Psoas muscle (tissue), 8 donors: Measurements from ENCODE around the gene RBM26. TPM values are rescaled to one million over a fixed set of nuclear protein-coding genes. Genes with fewer than 3 reads are reported as not detected.
A peak's percentile ranks its signal among the peaks of the same experiment; 100 is the strongest.

Source experiments
- ATAC-seq, 4 donors: fragments of 200-7000 bp; cut with Tn5 transposase; one replicate each; pipeline ENCODE4 v1.9.1; 2020; ENCODE audit warnings: moderate library complexity in 3 of 4, mild to moderate bottlenecking in 2 of 4
- DNase-seq, 2 donors: peaks; one replicate each; pipeline ENCODE4 v3.0.0-alpha.2; 2020
- H3K27ac ChIP-seq: fragments of 200-600 bp; one replicate; pipeline ENCODE4 v1.8.0; 2022
- H3K27me3 ChIP-seq, 3 donors: fragments of 200-600 bp in 1 of 3; one replicate each; pipeline versions ENCODE4 v1.6.1 to v1.8.0; 2013 to 2022; ENCODE audit warnings: low read length in 2 of 3, mild to moderate bottlenecking in 2 of 3, moderate library complexity in 1 of 3; ENCODE audit not compliant: insufficient read depth in 3 of 3
- H3K36me3 ChIP-seq, 2 donors: fragments of 200-600 bp in 1 of 2; one replicate each; pipeline versions ENCODE4 v1.6.1 to v1.8.0; 2013 to 2022; ENCODE audit warnings: low read depth in 1 of 2, mild to moderate bottlenecking in 1 of 2, moderate library complexity in 1 of 2; ENCODE audit not compliant: insufficient read depth in 1 of 2
- H3K4me1 ChIP-seq: fragments of 200-600 bp; one replicate; pipeline ENCODE4 v1.8.0; 2022
- H3K4me3 ChIP-seq: fragments of 200-600 bp; one replicate; pipeline ENCODE4 v1.8.0; 2022; ENCODE audit warnings: mild to moderate bottlenecking
- H3K9me3 ChIP-seq: fragments of 200-600 bp; one replicate; pipeline ENCODE4 v1.8.0; 2022
- WGBS, 3 donors: extraction: QIAGEN DNeasy Blood & Tissue Kit; methylation state at CpG; one replicate each; pipeline versions ENCODE4 v1.1.6 to v1.1.7; 2013; 5-methylcytosine and 5-hydroxymethylcytosine counted together
- intact Hi-C, 2 donors: fragments of 100-400 bp; cut with DNase I; formaldehyde crosslinking; loops; one replicate each; pipeline versions ENCODE4 v1.11.0 to v1.14.2; 2022
- polyA plus RNA-seq, 3 donors: library from polyadenylated mRNA; stranded (reverse); fragments of 200-250 nt; gene quantifications; one replicate each; pipeline ENCODE4 v1.2.3, GENCODE V29; 2013
- total RNA-seq, 4 donors: library from RNA; stranded (reverse); fragmentation: NEBNext Ultra II Directional in 2 of 4; extraction: Animal tissue kit (Norgen Biotek cat#: 25700) in 2 of 4; gene quantifications; one replicate each; pipeline versions ENCODE4 v1.2.1 to v1.2.4, GENCODE V29; 2021 to 2023
- TF ChIP-seq, protein P1 (sequence below): fragments of 200-600 bp; IDR thresholded peaks from one replicate; pipeline ENCODE4 v1.8.0; 2022; ENCODE audit warnings: antibody characterized with exemption
- donor health status: healthy with polysubstance abuse.
- donor health status: DM: no; HTN: no; CAD: no; lungs with moderate emphysema.
- donor health status: Bipolar disorder and iron deficiency.
- donor health status: healthy.
- donor health status: DM: yes; HTN: yes; CAD: no.
- donor health status: DM: no; HTN: no; CAD: no.
- donor health status: DM: no; HTN: no; CAD: no.
- donor health status: DM: yes; HTN: yes; CAD: no.

Gene RBM26
- total and polyA plus RNA-seq, 7 donors, result 9.6 to 36.5 (median 23.7) TPM

DNA sequence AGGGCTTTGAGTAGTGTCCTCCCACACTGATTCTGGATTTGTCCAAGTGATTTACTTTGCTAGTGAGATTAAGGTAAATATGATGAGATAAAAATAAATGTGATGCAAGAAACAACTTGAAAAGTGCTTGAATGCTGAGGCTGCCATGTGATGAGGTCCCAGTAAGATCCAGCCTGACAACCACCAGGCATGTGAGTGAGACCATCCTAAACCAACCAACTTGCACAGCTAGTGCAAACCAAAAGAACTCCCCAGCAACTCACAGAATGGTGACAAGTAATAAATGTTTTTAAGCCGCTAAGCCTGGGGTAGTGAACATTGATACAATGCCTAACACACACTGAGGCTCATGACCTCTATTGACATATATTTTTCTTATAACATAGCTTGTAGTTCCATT is 13.3 kb upstream of the RBM26 start:
- H3K36me3 ChIP-seq, result no peaks in the 10 kb centered on the region
- no peaks in the 10 kb centered on the region for H3K9me3 ChIP-seq
- no peaks in the 10 kb centered on the region for H3K27me3 ChIP-seq
- TF ChIP-seq, protein P1, sequence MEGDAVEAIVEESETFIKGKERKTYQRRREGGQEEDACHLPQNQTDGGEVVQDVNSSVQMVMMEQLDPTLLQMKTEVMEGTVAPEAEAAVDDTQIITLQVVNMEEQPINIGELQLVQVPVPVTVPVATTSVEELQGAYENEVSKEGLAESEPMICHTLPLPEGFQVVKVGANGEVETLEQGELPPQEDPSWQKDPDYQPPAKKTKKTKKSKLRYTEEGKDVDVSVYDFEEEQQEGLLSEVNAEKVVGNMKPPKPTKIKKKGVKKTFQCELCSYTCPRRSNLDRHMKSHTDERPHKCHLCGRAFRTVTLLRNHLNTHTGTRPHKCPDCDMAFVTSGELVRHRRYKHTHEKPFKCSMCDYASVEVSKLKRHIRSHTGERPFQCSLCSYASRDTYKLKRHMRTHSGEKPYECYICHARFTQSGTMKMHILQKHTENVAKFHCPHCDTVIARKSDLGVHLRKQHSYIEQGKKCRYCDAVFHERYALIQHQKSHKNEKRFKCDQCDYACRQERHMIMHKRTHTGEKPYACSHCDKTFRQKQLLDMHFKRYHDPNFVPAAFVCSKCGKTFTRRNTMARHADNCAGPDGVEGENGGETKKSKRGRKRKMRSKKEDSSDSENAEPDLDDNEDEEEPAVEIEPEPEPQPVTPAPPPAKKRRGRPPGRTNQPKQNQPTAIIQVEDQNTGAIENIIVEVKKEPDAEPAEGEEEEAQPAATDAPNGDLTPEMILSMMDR, result no peak
- H3K4me3 ChIP-seq, result no peak overlapping the region
- H3K27ac ChIP-seq, result no peak overlapping the region
- WGBS, 3 donors, result 94 to 98% (median 96%) methylated on average over 1 of the region's 1 CpG
- DNase-seq (no peak), ATAC-seq (no peak)
- H3K4me1 ChIP-seq, result no peaks in the 10 kb centered on the region
- intact Hi-C loops, result no loop called here

DNA sequence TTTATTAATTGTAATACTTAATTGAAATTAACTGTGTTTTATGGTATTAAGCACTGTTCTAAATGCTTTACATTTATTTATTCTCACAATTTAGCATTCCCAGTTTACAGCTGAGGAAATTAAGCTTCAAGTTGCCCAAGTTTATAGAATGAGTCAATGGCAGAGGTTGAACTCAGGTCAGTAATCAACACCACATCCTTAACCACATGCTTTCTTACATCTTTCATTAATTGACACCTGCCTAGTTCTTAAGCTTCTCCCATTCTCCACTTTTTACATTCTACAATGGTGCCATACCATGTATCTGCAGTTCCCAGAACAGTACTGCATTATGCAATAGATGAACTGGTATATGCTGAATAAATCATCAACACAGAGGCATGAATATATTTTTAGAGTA is 11.7 kb upstream of the RBM26 start:
- Histone ChIP-seq H3K27ac (no peak overlapping the region), H3K36me3 (peaks cover 0 to 7% of the 10 kb centered on the region in 2 donors), H3K27me3 (no peaks in the 10 kb centered on the region), H3K4me1 (no peaks in the 10 kb centered on the region), H3K4me3 (no peak overlapping the region), H3K9me3 (no peaks in the 10 kb centered on the region)
- intact Hi-C loops, result no loop called here
- TF ChIP-seq, protein P1, result no peak
- ATAC-seq, result no peak
- no peak for DNase-seq

DNA sequence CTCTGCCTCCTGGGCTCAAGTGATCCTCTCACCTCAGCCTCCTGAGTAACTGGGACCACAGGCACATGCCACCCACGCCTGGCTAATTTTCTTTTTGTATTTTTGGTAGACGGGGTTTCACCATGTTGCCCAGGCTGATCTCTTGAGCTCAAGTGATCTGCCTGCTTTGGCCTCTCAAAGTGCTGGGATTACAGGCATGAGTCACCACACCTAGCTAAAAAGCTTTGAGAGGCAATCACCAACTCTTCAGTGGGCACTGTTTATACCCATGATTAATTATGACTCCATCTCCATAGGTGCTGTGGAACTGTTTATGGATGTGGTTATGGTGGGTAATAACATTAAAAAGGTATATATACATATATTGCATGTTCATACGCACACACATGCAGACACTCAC is 7.5 kb upstream of the RBM26 start:
- Histone ChIP-seq H3K27ac (no peak overlapping the region), H3K27me3 (no peaks in the 10 kb centered on the region), H3K36me3 (peaks cover 0 to 7% of the 10 kb centered on the region in 2 donors), H3K4me3 (no peak overlapping the region), H3K9me3 (no peaks in the 10 kb centered on the region), H3K4me1 (no peaks in the 10 kb centered on the region)
- no peak for ATAC-seq
- DNase-seq, result no peak
- intact Hi-C loops, result no loop called here
- 89 to 95% (median 94%) methylated on average over 3 of the region's 3 CpGs for WGBS, 3 donors
- TF ChIP-seq, protein P1, result no peak

GRCh38 chr13:79409828-79410227 is 3.8 kb upstream of the RBM26 start:
- H3K27me3 ChIP-seq, result no peaks in the 10 kb centered on the region
- ATAC-seq, result no peak
- no peak overlapping the region for H3K27ac ChIP-seq
- WGBS, 3 donors, result 48 to 64% (median 62%) methylated on average over 4 of the region's 4 CpGs
- TF ChIP-seq, protein P1, result no peak
- DNase-seq, result no peak
- H3K9me3 ChIP-seq, result no peaks in the 10 kb centered on the region
- intact Hi-C loops, result loop anchor here in 1 of 2 donors (5.0 kb wide), 2 partner anchors 72 to 927 kb away; partner anchors contain the start of gene NDFIP2
- H3K4me3 ChIP-seq, result no peak overlapping the region
- peaks cover 0 to 7% of the 10 kb centered on the region in 2 donors for H3K36me3 ChIP-seq
- H3K4me1 ChIP-seq, result peaks cover 10% of the 10 kb centered on the region

DNA sequence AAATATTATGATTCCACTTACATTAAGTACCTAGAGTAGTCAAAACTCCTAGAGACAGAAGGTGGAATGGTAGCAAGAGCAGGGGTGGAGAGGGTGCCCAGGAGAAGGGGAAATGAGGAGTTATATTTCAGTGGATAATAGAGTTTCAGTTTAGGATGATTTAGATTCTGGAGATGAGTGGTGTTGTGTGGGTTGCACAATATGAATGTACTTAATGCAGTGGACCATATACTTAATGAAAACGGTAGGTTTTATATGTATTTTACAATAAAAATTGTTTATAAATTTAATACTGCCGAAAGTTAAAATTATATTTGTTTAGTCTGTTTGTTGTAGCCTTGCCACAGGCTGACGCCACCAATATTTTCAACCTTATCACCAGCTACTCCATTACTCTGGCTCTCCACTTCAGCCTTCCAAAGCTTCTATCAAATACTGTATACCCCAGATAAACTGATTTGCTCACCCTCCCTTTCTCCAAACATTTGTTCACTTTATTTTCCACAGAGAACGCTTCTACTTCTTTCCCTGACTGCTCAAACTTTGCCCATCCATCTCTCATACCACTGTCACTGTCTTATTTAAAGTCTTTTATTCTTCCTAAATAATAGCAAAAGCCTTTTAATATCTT is 1.4 kb upstream of the RBM26 start:
- TF ChIP-seq, protein P1, result no peak
- WGBS, 3 donors, result 95 to 98% (median 98%) methylated on average over 4 of the region's 4 CpGs
- Histone ChIP-seq H3K27me3 (no peaks in the 10 kb centered on the region), H3K4me3 (peak overlapping the region; percentile 72), H3K4me1 (peaks cover 32% of the 10 kb centered on the region), H3K9me3 (no peaks in the 10 kb centered on the region), H3K36me3 (no peaks in the 10 kb centered on the region), H3K27ac (peak overlapping the region; percentile 95)
- ATAC-seq (no peak), DNase-seq (no peak)
- intact Hi-C loops, result loop anchor here in 1 of 2 donors (5.0 kb wide), 2 partner anchors 75 to 930 kb away; partner anchors contain the start of gene NDFIP2
